ENCODE data around the gene KCNQ1. TPM values are rescaled to one million over a fixed set of nuclear protein-coding genes. Genes with fewer than 3 reads are reported as not detected.
A peak's percentile ranks its signal among the peaks of the same experiment; 100 is the strongest.

Gene KCNQ1
- total RNA-seq, 1 donor from 2014 or later, result 4.8 TPM

GRCh38 chr11:2532704-2533586 is 88.1 kb downstream of the KCNQ1 start:
- Mint-ChIP-seq H3K4me1 (ENCODE audit: unreplicated experiment) (peaks cover 17% of the 10 kb centered on the region), H3K36me3 (no peaks in the 10 kb centered on the region), H3K27me3 (peaks cover 6% of the 10 kb centered on the region), H3K4me3 (peak overlapping the region; percentile 70), H3K9me3 (no peaks in the 10 kb centered on the region), H3K27ac (peak overlapping the region; percentile 88)
- DNase-seq (ENCODE audit: extremely low spot score, unreplicated experiment), result peak; percentile 97
- TF ChIP-seq CTCF (conservative IDR thresholded peaks at IDR 0.05), result peak; percentile 100

GRCh38 chr11:2533587-2534133 is 88.9 kb downstream of the KCNQ1 start:
- Mint-ChIP-seq H3K9me3 (no peaks in the 10 kb centered on the region), H3K27me3 (peaks cover 3% of the 10 kb centered on the region), H3K4me1 (ENCODE audit: unreplicated experiment) (peaks cover 19% of the 10 kb centered on the region), H3K27ac (peak overlapping the region; percentile 88), H3K36me3 (no peaks in the 10 kb centered on the region), H3K4me3 (peak overlapping the region; percentile 60)
- no peak for TF ChIP-seq CTCF (conservative IDR thresholded peaks at IDR 0.05)
- peak; percentile 85 for DNase-seq (ENCODE audit: extremely low spot score, unreplicated experiment)

GRCh38 chr11:2534134-2534956 is 89.5 kb downstream of the KCNQ1 start:
- Mint-ChIP-seq H3K27ac (no peak overlapping the region), H3K27me3 (no peaks in the 10 kb centered on the region), H3K36me3 (no peaks in the 10 kb centered on the region), H3K9me3 (no peaks in the 10 kb centered on the region), H3K4me3 (no peak overlapping the region), H3K4me1 (ENCODE audit: unreplicated experiment) (peaks cover 18% of the 10 kb centered on the region)
- no peak for DNase-seq (ENCODE audit: extremely low spot score, unreplicated experiment)
- TF ChIP-seq CTCF (conservative IDR thresholded peaks at IDR 0.05), result no peak

- DNase-seq (ENCODE audit: extremely low spot score, unreplicated experiment), result no peak
- no peaks in the 10 kb centered on the region for H3K36me3 Mint-ChIP-seq
- no peak overlapping the region for H3K4me3 Mint-ChIP-seq
- no peaks in the 10 kb centered on the region for H3K27me3 Mint-ChIP-seq
- H3K27ac Mint-ChIP-seq, result no peak overlapping the region
- H3K9me3 Mint-ChIP-seq, result no peaks in the 10 kb centered on the region
- TF ChIP-seq CTCF (conservative IDR thresholded peaks at IDR 0.05), result no peak
- H3K4me1 Mint-ChIP-seq (ENCODE audit: unreplicated experiment), result peaks cover 18% of the 10 kb centered on the region
Observed at GRCh38 chr11:2534957-2535672, 90.3 kb downstream of the KCNQ1 start.

Measured in type B pancreatic cell (in vitro differentiated cells).